GM12875 (cell line): ENCODE data around the gene WFDC1.

Experiments
- H3K4me3 ChIP-seq: one replicate; pipeline ENCODE4 v1.5.1; 2011; ENCODE audit warnings: low read depth, low read length, control low read depth
- CTCF ChIP-seq: IDR thresholded peaks from 2 replicates; pipeline ENCODE4 v1.5.1; 2011; ENCODE audit warnings: low read depth, mild to moderate bottlenecking, control low read depth, inconsistent platforms, low read length, moderate library complexity, borderline replicate concordance; ENCODE audit not compliant: insufficient read depth

WFDC1 gene

GRCh38 chr16:84271037-84271436, 23.6 kb upstream of the WFDC1 start:
- TF ChIP-seq CTCF: no peak
- no peak overlapping the region for H3K4me3 ChIP-seq

- no peak for TF ChIP-seq CTCF
- H3K4me3 ChIP-seq: no peak overlapping the region
Measured at GRCh38 chr16:84271866-84272265, 22.8 kb upstream of the WFDC1 start.

GRCh38 chr16:84272740-84273320, 21.8 kb upstream of the WFDC1 start:
- TF ChIP-seq CTCF: no peak
- H3K4me3 ChIP-seq: no peak overlapping the region

GRCh38 chr16:84274515-84274914, 20.2 kb upstream of the WFDC1 start:
- H3K4me3 ChIP-seq: no peak overlapping the region
- no peak for TF ChIP-seq CTCF

GRCh38 chr16:84275585-84276151, 19.0 kb upstream of the WFDC1 start:
- H3K4me3 ChIP-seq: no peak overlapping the region
- no peak for TF ChIP-seq CTCF

GRCh38 chr16:84277244-84277823, 17.3 kb upstream of the WFDC1 start:
- peak; percentile 81 for TF ChIP-seq CTCF

GRCh38 chr16:84278333-84278732, 16.3 kb upstream of the WFDC1 start:
- H3K4me3 ChIP-seq: no peak overlapping the region
- TF ChIP-seq CTCF: no peak

More at GRCh38 chr16:84277244-84277823, 17.3 kb upstream of the WFDC1 start:
- H3K4me3 ChIP-seq: no peak overlapping the region
